Activated T-cell treated with anti-CD3 and anti-CD28 coated beads, Interleukin-2, amount 50 U/mL, for 1 hour (primary cell): ENCODE measurements around the gene STX18.
A peak's percentile ranks its signal among the peaks of the same experiment; 100 is the strongest.
"Not testable (repeated sequence)": the region's sequence is repeated elsewhere in the genome, so short reads cannot be mapped to it uniquely, and the experiment has no call there.

Experiments
- DNase-seq: peaks from one replicate; pipeline ENCODE4 v3.0.0-alpha.2; 2020

Gene STX18

GRCh38 chr4:4541661-4542570 is at the start of gene STX18:
TSS of gene STX18 (minus strand) at chr4:4542048. CDS start at chr4:4541964, 84 bp downstream.
- peak; percentile 93 for DNase-seq

- no peak for DNase-seq
These were observed 49.2 kb upstream of the STX18 start for GRCh38 chr4:4591071-4591470.

- no peak for DNase-seq
These were observed 48.7 kb upstream of the STX18 start for GRCh38 chr4:4590546-4590945.

- no peak for DNase-seq
These were observed 43.3 kb upstream of the STX18 start for GRCh38 chr4:4585012-4585670.

- DNase-seq = no peak
These were observed 41.8 kb upstream of the STX18 start for GRCh38 chr4:4583606-4584005.

GRCh38 chr4:4582653-4583052 is 40.8 kb upstream of the STX18 start:
- no peak for DNase-seq

GRCh38 chr4:4580494-4580893 is 38.6 kb upstream of the STX18 start:
- DNase-seq = no peak

GRCh38 chr4:4578981-4579380 is 37.1 kb upstream of the STX18 start:
- DNase-seq = no peak

- no peak for DNase-seq
These were observed 35.6 kb upstream of the STX18 start for GRCh38 chr4:4577359-4577875.

- peak; percentile 73 for DNase-seq
These were observed 33.7 kb upstream of the STX18 start for GRCh38 chr4:4575284-4576211.

GRCh38 chr4:4574792-4575191 is 32.9 kb upstream of the STX18 start:
- no peak for DNase-seq

- no peak for DNase-seq
These were observed 32.2 kb upstream of the STX18 start for GRCh38 chr4:4574052-4574451.

- DNase-seq = no peak
These were observed 31.0 kb upstream of the STX18 start for GRCh38 chr4:4572821-4573220.

- not testable (repeated sequence) for DNase-seq
These were observed 28.0 kb upstream of the STX18 start for GRCh38 chr4:4569861-4570260.

GRCh38 chr4:4568806-4569427 is 27.1 kb upstream of the STX18 start:
- DNase-seq = no peak

GRCh38 chr4:4566359-4566758 is 24.5 kb upstream of the STX18 start:
- not testable (repeated sequence) for DNase-seq

GRCh38 chr4:4564522-4564921 is 22.7 kb upstream of the STX18 start:
- no peak for DNase-seq

GRCh38 chr4:4560642-4561041 is 18.8 kb upstream of the STX18 start:
- no peak for DNase-seq

GRCh38 chr4:4560136-4560535 is 18.3 kb upstream of the STX18 start:
- DNase-seq = no peak

GRCh38 chr4:4559596-4559995 is 17.7 kb upstream of the STX18 start:
- DNase-seq = no peak

GRCh38 chr4:4558881-4559280 is 17.0 kb upstream of the STX18 start:
- DNase-seq = no peak

- no peak for DNase-seq
These were observed 14.1 kb upstream of the STX18 start for GRCh38 chr4:4555916-4556315.
